Hepatocyte (in vitro differentiated cells): ENCODE results near the gene UBXN6. TPM values are rescaled to one million over a fixed set of nuclear protein-coding genes. Genes with fewer than 3 reads are reported as not detected.

Experiments used
- DNase-seq: peaks from one replicate; pipeline ENCODE4 v3.0.0-alpha.2; 2016; ENCODE audit warnings: low spot score
- H2AFZ ChIP-seq: fragments of 200-600 bp; sonication (generic); 2 replicates; pipeline ENCODE4 v1.6.0; 2016; ENCODE audit warnings: antibody characterized with exemption, mild to moderate bottlenecking
- H3K27ac ChIP-seq: fragments of 200-600 bp; sonication (generic); 2 replicates; pipeline ENCODE4 v1.5.1; 2016; ENCODE audit warnings: mild to moderate bottlenecking
- H3K27me3 ChIP-seq: fragments of 200-600 bp; sonication (generic); 2 replicates; pipeline ENCODE4 v1.6.1; 2016
- H3K36me3 ChIP-seq: fragments of 200-600 bp; sonication (generic); replicated peaks from 2 replicates; pipeline ENCODE4 v1.5.1; 2016; ENCODE audit warnings: low read depth; ENCODE audit not compliant: insufficient read depth
- H3K4me1 ChIP-seq: fragments of 200-600 bp; sonication (generic); 2 replicates; pipeline ENCODE4 v1.5.1; 2016; ENCODE audit warnings: mild to moderate bottlenecking, moderate library complexity; ENCODE audit not compliant: insufficient read depth
- H3K4me2 ChIP-seq: fragments of 200-600 bp; sonication (generic); 2 replicates; pipeline ENCODE4 v1.6.0; 2016
- H3K4me3 ChIP-seq: fragments of 200-600 bp; sonication (generic); 2 replicates; pipeline ENCODE4 v1.5.1; 2016; ENCODE audit warnings: mild to moderate bottlenecking
- H3K79me2 ChIP-seq: fragments of 200-600 bp; sonication (generic); 2 replicates; pipeline ENCODE4 v1.6.0; 2017; ENCODE audit warnings: mild to moderate bottlenecking
- H3K9me2 ChIP-seq: fragments of 200-600 bp; sonication (generic); replicated peaks from 2 replicates; pipeline ENCODE4 v1.6.0; 2017; ENCODE audit warnings: mild to moderate bottlenecking; ENCODE audit not compliant: insufficient read depth
- H3K9me3 ChIP-seq: fragments of 200-600 bp; sonication (generic); 2 replicates; pipeline ENCODE4 v1.5.1; 2016; ENCODE audit warnings: low read depth, mild to moderate bottlenecking
- H4K20me1 ChIP-seq: fragments of 200-600 bp; sonication (generic); 2 replicates; pipeline ENCODE4 v1.6.0; 2016; ENCODE audit warnings: mild to moderate bottlenecking; ENCODE audit not compliant: insufficient read depth, poor library complexity, severe bottlenecking
- CTCF ChIP-seq: fragments of 200-600 bp; sonication (generic); IDR thresholded peaks from 2 replicates; pipeline ENCODE4 v1.5.1; 2016; ENCODE audit warnings: antibody characterized with exemption, mild to moderate bottlenecking; ENCODE audit not compliant: poor library complexity
- EZH2 ChIP-seq: fragments of 200-600 bp; sonication (generic); IDR thresholded peaks from 2 replicates; pipeline ENCODE4 v1.6.1; 2016; ENCODE audit warnings: antibody characterized with exemption, mild to moderate bottlenecking, borderline replicate concordance
- EZH2phosphoT487 ChIP-seq: fragments of 200-600 bp; sonication (generic); IDR thresholded peaks from one replicate; pipeline ENCODE4 v1.6.1; 2018; ENCODE audit warnings: antibody characterized with exemption, mild to moderate bottlenecking, low read depth, moderate library complexity; ENCODE audit not compliant: unreplicated experiment, severe bottlenecking
- WGBS: methylation state at CpG from one replicate; pipeline ENCODE4 v1.1.6; 2016; ENCODE audit warnings: low lambda C conversion rate; ENCODE audit errors: missing lambda C conversion rate; 5-methylcytosine and 5-hydroxymethylcytosine counted together
- polyA plus RNA-seq: library from polyadenylated mRNA; unstranded; fragments of >200 nt; fragmentation: Nextera tagmentation; extraction: Ambion mirVana; gene quantifications from 2 replicates; pipeline ENCODE4 v1.2.1, GENCODE V29; 2016
- total RNA-seq: library from RNA; depleted of rRNA; stranded (reverse); fragments of >200 nt; gene quantifications from 2 replicates; pipeline ENCODE4 v1.2.3, GENCODE V29; 2014

UBXN6 gene
- total and polyA plus RNA-seq, 2 experiments from 2014 or later = 36.8 to 88.6 TPM

- Histone ChIP-seq H3K79me2 (no peaks in the 10 kb centered on the region), H3K27me3 (no peaks in the 10 kb centered on the region), H3K4me1 (no peaks in the 10 kb centered on the region), H2AFZ (no peak overlapping the region), H3K9me3 (no peaks in the 10 kb centered on the region), H3K9me2 (no peaks in the 10 kb centered on the region), H3K4me3 (no peak overlapping the region), H3K4me2 (no peak overlapping the region), H4K20me1 (no peaks in the 10 kb centered on the region), H3K27ac (no peak overlapping the region), H3K36me3 (no peaks in the 10 kb centered on the region)
- DNase-seq = no peak
- WGBS = 96% methylated on average over 7 of the region's 7 CpGs
- no peak for TF ChIP-seq CTCF
- no peak for TF ChIP-seq EZH2phosphoT487
- TF ChIP-seq EZH2 = no peak
Observed at GRCh38 chr19:4436231-4436630, 21.4 kb downstream of the UBXN6 start.

GRCh38 chr19:4434391-4434790, 23.2 kb downstream of the UBXN6 start:
- Histone ChIP-seq H3K36me3 (no peaks in the 10 kb centered on the region), H2AFZ (no peak overlapping the region), H3K9me3 (no peaks in the 10 kb centered on the region), H3K4me1 (no peaks in the 10 kb centered on the region), H3K27me3 (no peaks in the 10 kb centered on the region), H3K4me3 (no peak overlapping the region), H3K27ac (no peak overlapping the region), H3K79me2 (no peaks in the 10 kb centered on the region), H3K9me2 (no peaks in the 10 kb centered on the region), H3K4me2 (no peak overlapping the region), H4K20me1 (no peaks in the 10 kb centered on the region)
- TF ChIP-seq EZH2 = no peak
- TF ChIP-seq CTCF = no peak
- no peak for TF ChIP-seq EZH2phosphoT487
- WGBS = 96% methylated on average over 9 of the region's 9 CpGs
- no peak for DNase-seq

- H2AFZ ChIP-seq = no peak overlapping the region
- H3K36me3 ChIP-seq = no peaks in the 10 kb centered on the region
- H3K27ac ChIP-seq = no peak overlapping the region
- H3K79me2 ChIP-seq = no peaks in the 10 kb centered on the region
- no peak for TF ChIP-seq EZH2phosphoT487
- TF ChIP-seq EZH2 = no peak
- no peak for TF ChIP-seq CTCF
- H3K9me2 ChIP-seq = no peaks in the 10 kb centered on the region
- H3K4me2 ChIP-seq = no peak overlapping the region
- H3K4me1 ChIP-seq = no peaks in the 10 kb centered on the region
- H3K9me3 ChIP-seq = no peaks in the 10 kb centered on the region
- 96% methylated on average over 19 of the region's 28 CpGs for WGBS
- no peak for DNase-seq
- no peaks in the 10 kb centered on the region for H3K27me3 ChIP-seq
- H3K4me3 ChIP-seq = no peak overlapping the region
- H4K20me1 ChIP-seq = no peaks in the 10 kb centered on the region
Observed at GRCh38 chr19:4432918-4433506, 24.6 kb downstream of the UBXN6 start.
